Activated CD8-positive, alpha-beta memory T cell treated with anti-CD3 and anti-CD28 coated beads for 36 hours (primary cell): Measurements from ENCODE around the gene FAM83C. TPM values are rescaled to one million over a fixed set of nuclear protein-coding genes. Genes with fewer than 3 reads are reported as not detected.

Source experiments
- total RNA-seq, 2 experiments: library from RNA; stranded (reverse); gene quantifications; one replicate each; pipeline ENCODE4 v1.2.3, GENCODE V29; 2021

Gene FAM83C
- total RNA-seq, 2 experiments from 2014 or later = not detected

Other genes starting within 250 kb of the FAM83C start
- gene TRPC4AP, start 199.6 kb downstream of the FAM83C start, total RNA-seq = 10 to 100 TPM; 48.2 to 49.1 TPM
- gene EDEM2, start 145.1 kb downstream of the FAM83C start, total RNA-seq = 10 to 100 TPM; 18.8 to 19.0 TPM
- gene PROCR, start 120.4 kb downstream of the FAM83C start, total RNA-seq = 1 to 10 TPM; 3.5 to 3.8 TPM
- under 1 TPM in 1 of 2 experiments, not detected in 1; 0.04 TPM for gene MMP24, start 65.7 kb downstream of the FAM83C start, total RNA-seq
- 10 to 100 TPM; 28.4 to 29.9 TPM for gene MMP24OS, start 14.3 kb downstream of the FAM83C start, total RNA-seq
- gene EIF6, start 7.7 kb downstream of the FAM83C start, total RNA-seq = 100 to 1,000 TPM; 190 to 192 TPM
- gene UQCC1, start 119.5 kb upstream of the FAM83C start, total RNA-seq = 10 to 100 TPM; 57.4 to 72.3 TPM
- gene GDF5, start 145.8 kb upstream of the FAM83C start, total RNA-seq = not detected
- gene CEP250, start 163.2 kb upstream of the FAM83C start, total RNA-seq = 10 to 100 TPM; 43.2 to 48.5 TPM
- not detected for gene C20orf173, start 237.2 kb upstream of the FAM83C start, total RNA-seq
- gene ERGIC3, start 249.7 kb upstream of the FAM83C start, total RNA-seq = 100 to 1,000 TPM; 132 to 141 TPM